IMR-90 (cell line): ENCODE measurements around the gene PFKL. TPM values are rescaled to one million over a fixed set of nuclear protein-coding genes. Genes with fewer than 3 reads are reported as not detected.

Experiments used
- ATAC-seq: fragments of 200-7000 bp; cut with Tn5 transposase; 2 replicates; pipeline ENCODE4 v1.9.1; 2020; ENCODE audit warnings: low read depth, mild to moderate bottlenecking, moderate library complexity
- BruUV-seq: library from RNA; stranded (reverse); fragments of 400-500 nt; replicated peaks from 2 replicates; lab custom pipeline; 2021; lab: Mats Ljungman, UMichigan
- CTCF ChIA-PET: fragments of 300-600 bp; formaldehyde crosslinking; extraction: SDS; loops from one replicate; lab custom pipeline; 2021; ENCODE audit warnings: antibody characterized with exemption; lab: Yijun Ruan, JAX
- POLR2A ChIA-PET: fragments of 300-600 bp; sonication (Branson Sonifier 250); formaldehyde crosslinking; loops from one replicate; lab custom pipeline; 2022; ENCODE audit warnings: antibody characterized with exemption; ENCODE audit not compliant: unreplicated experiment; lab: Charles Lee
- DNase-seq: peaks from one replicate; pipeline ENCODE4 v3.0.0; 2013
- H2AFZ ChIP-seq: replicated peaks from 2 replicates; pipeline ENCODE3; 2013; ENCODE audit warnings: low read length, mild to moderate bottlenecking; ENCODE audit not compliant: poor library complexity
- H2AK5ac ChIP-seq: 2 replicates; pipeline ENCODE4 v1.6.1; 2013; ENCODE audit warnings: low read depth, low read length, inconsistent platforms
- H2AK9ac ChIP-seq: replicated peaks from 2 replicates; pipeline ENCODE3; 2013; ENCODE audit warnings: mild to moderate bottlenecking, low read depth, low read length, moderate library complexity; ENCODE audit not compliant: poor library complexity
- H2BK120ac ChIP-seq: 2 replicates; pipeline ENCODE4 v1.6.1; 2013; ENCODE audit warnings: low read depth, low read length, inconsistent platforms
- H2BK15ac ChIP-seq: 3 replicates; pipeline ENCODE4 v1.6.1; 2013; ENCODE audit warnings: low read depth, low read length, inconsistent platforms
- H2BK20ac ChIP-seq: 2 replicates; pipeline ENCODE4 v1.6.1; 2013; ENCODE audit warnings: low read depth, mild to moderate bottlenecking, inconsistent platforms, low read length, moderate library complexity
- H2BK5ac ChIP-seq: 2 replicates; pipeline ENCODE4 v1.6.1; 2013; ENCODE audit warnings: mild to moderate bottlenecking, low read depth, low read length, inconsistent platforms; ENCODE audit not compliant: poor library complexity, severe bottlenecking
- H3K14ac ChIP-seq: replicated peaks from 2 replicates; pipeline ENCODE4 v1.6.1; 2013; ENCODE audit warnings: low read depth, low read length, inconsistent platforms
- H3K18ac ChIP-seq: 2 replicates; pipeline ENCODE4 v1.6.1; 2013; ENCODE audit warnings: low read depth, low read length, control low read depth
- H3K23ac ChIP-seq: 2 replicates; pipeline ENCODE4 v1.6.1; 2013; ENCODE audit warnings: low read depth, low read length, inconsistent platforms
- H3K27ac ChIP-seq: 2 replicates; pipeline ENCODE4 v1.5.1; 2013; ENCODE audit warnings: mild to moderate bottlenecking, control low read depth, low read length; ENCODE audit not compliant: insufficient read depth
- H3K27me3 ChIP-seq: 2 replicates; pipeline ENCODE4 v1.6.1; 2013; ENCODE audit warnings: low read length; ENCODE audit not compliant: control insufficient read depth, insufficient read depth
- H3K36me3 ChIP-seq: 2 replicates; pipeline ENCODE4 v1.6.1; 2013; ENCODE audit warnings: low read length, mixed read lengths; ENCODE audit not compliant: control insufficient read depth, insufficient read depth
- H3K4ac ChIP-seq: 2 replicates; pipeline ENCODE4 v1.6.1; 2013; ENCODE audit warnings: low read depth, low read length, inconsistent platforms
- H3K4me1 ChIP-seq: 2 replicates; pipeline ENCODE4 v1.6.1; 2013; ENCODE audit warnings: low read length, mixed read lengths; ENCODE audit not compliant: control insufficient read depth, insufficient read depth
- H3K4me2 ChIP-seq: 2 replicates; pipeline ENCODE4 v1.6.1; 2013; ENCODE audit warnings: low read depth, mild to moderate bottlenecking, control low read depth, low read length, moderate library complexity
- H3K4me3 ChIP-seq: 2 replicates; pipeline ENCODE4 v1.5.1; 2013; ENCODE audit warnings: low read depth, mild to moderate bottlenecking, control low read depth, low read length, moderate library complexity; ENCODE audit not compliant: insufficient read depth
- H3K56ac ChIP-seq: 2 replicates; pipeline ENCODE4 v1.6.1; 2013; ENCODE audit warnings: low read length, inconsistent platforms; ENCODE audit not compliant: insufficient read depth; ENCODE audit errors: extremely low read depth
- H3K79me1 ChIP-seq, 2 experiments: 2 replicates each; pipeline ENCODE4 v1.6.1; 2013; ENCODE audit warnings: low read length in 2 of 2, inconsistent platforms in 1 of 2, low read depth in 1 of 2
- H3K9ac ChIP-seq: 2 replicates; pipeline ENCODE4 v1.6.1; 2013; ENCODE audit warnings: low read depth, low read length, control low read depth
- H3K9me1 ChIP-seq: 2 replicates; pipeline ENCODE4 v1.6.1; 2013; ENCODE audit warnings: low read length, inconsistent platforms; ENCODE audit not compliant: insufficient read depth
- H3K9me3 ChIP-seq: 2 replicates; pipeline ENCODE4 v1.6.1; 2013; ENCODE audit warnings: low read length; ENCODE audit not compliant: control insufficient read depth, insufficient read depth
- H4K20me1 ChIP-seq: 2 replicates; pipeline ENCODE4 v1.6.1; 2013; ENCODE audit warnings: low read length, inconsistent platforms; ENCODE audit not compliant: insufficient read depth
- H4K5ac ChIP-seq: 2 replicates; pipeline ENCODE4 v1.6.1; 2013; ENCODE audit warnings: mild to moderate bottlenecking, low read depth, low read length, control low read depth
- H4K8ac ChIP-seq, 2 experiments: 2 replicates each; pipeline ENCODE4 v1.6.1; 2013; ENCODE audit warnings: low read depth in 2 of 2, low read length in 2 of 2, control low read depth in 1 of 2, inconsistent platforms in 1 of 2
- H4K91ac ChIP-seq: 2 replicates; pipeline ENCODE4 v1.6.1; 2013; ENCODE audit warnings: low read depth, low read length, inconsistent platforms; ENCODE audit not compliant: insufficient read depth
- BHLHE40 ChIP-seq: fragments of 150-350 bp; IDR thresholded peaks from 2 replicates; pipeline ENCODE4 v1.6.1; 2016; ENCODE audit warnings: mild to moderate bottlenecking, low read depth, low read length
- CEBPB ChIP-seq: IDR thresholded peaks from 2 replicates; pipeline ENCODE4 v1.6.1; 2012; ENCODE audit warnings: low read depth, low read length, improper control_type of control experiment
- CTCF ChIP-seq: conservative IDR thresholded peaks from 2 replicates; pipeline ENCODE4 v1.5.1; 2012; ENCODE audit warnings: mild to moderate bottlenecking, low read depth, low read length, improper control_type of control experiment
- ELK1 ChIP-seq: fragments of 150-350 bp; IDR thresholded peaks from 2 replicates; pipeline ENCODE4 v1.6.1; 2016; ENCODE audit warnings: low read depth, mild to moderate bottlenecking, low read length, moderate library complexity, borderline replicate concordance
- FOS ChIP-seq: fragments of 150-350 bp; IDR thresholded peaks from 2 replicates; pipeline ENCODE4 v1.6.1; 2016; ENCODE audit warnings: low read depth, low read length
- MAFK ChIP-seq: IDR thresholded peaks from 2 replicates; pipeline ENCODE4 v1.6.1; 2012; ENCODE audit warnings: low read depth, low read length, improper control_type of control experiment
- MAZ ChIP-seq: IDR thresholded peaks from 2 replicates; pipeline ENCODE4 v1.6.1; 2012; ENCODE audit warnings: low read depth, mild to moderate bottlenecking, low read length, improper control_type of control experiment, moderate library complexity, borderline replicate concordance
- MXI1 ChIP-seq: IDR thresholded peaks from 2 replicates; pipeline ENCODE4 v1.6.1; 2012; ENCODE audit warnings: low read depth, mild to moderate bottlenecking, low read length, moderate library complexity, borderline replicate concordance
- NFE2L2 ChIP-seq: fragments of 150-350 bp; IDR thresholded peaks from 2 replicates; pipeline ENCODE4 v1.6.1; 2016; ENCODE audit warnings: low read depth, mild to moderate bottlenecking, low read length
- RAD21 ChIP-seq: IDR thresholded peaks from 2 replicates; pipeline ENCODE4 v1.6.1; 2012; ENCODE audit warnings: low read length, improper control_type of control experiment
- RCOR1 ChIP-seq: IDR thresholded peaks from 2 replicates; pipeline ENCODE4 v1.6.1; 2012; ENCODE audit warnings: mild to moderate bottlenecking, low read length, improper control_type of control experiment; ENCODE audit not compliant: insufficient replicate concordance
- RFX5 ChIP-seq: IDR thresholded peaks from 2 replicates; pipeline ENCODE4 v1.8.0; 2012; ENCODE audit warnings: low read depth, mild to moderate bottlenecking, low read length, moderate library complexity
- SMC3 ChIP-seq: fragments of 150-350 bp; IDR thresholded peaks from 2 replicates; pipeline ENCODE4 v1.6.1; 2016; ENCODE audit warnings: low read depth, mild to moderate bottlenecking, antibody characterized with exemption, low read length, moderate library complexity
- USF2 ChIP-seq: fragments of 150-350 bp; IDR thresholded peaks from 2 replicates; pipeline ENCODE4 v1.6.1; 2017; ENCODE audit warnings: mild to moderate bottlenecking, antibody characterized with exemption, low read length, low read depth
- WGBS, 2 experiments: methylation state at CpG; one replicate each; pipeline versions ENCODE4 v1.1.5 to v1.1.7; 2013; ENCODE audit warnings: missing lambda C conversion rate in 2 of 2; ENCODE audit not compliant: insufficient read length in 1 of 2; ENCODE audit errors: extremely low coverage in 2 of 2; 5-methylcytosine and 5-hydroxymethylcytosine counted together
- dilution Hi-C: fragments of 300-500 bp; cut with HindIII; formaldehyde crosslinking; loops from one replicate; pipeline ENCODE4 v1.14.3; 2018; ENCODE audit warnings: low sequenced_read_pairs; ENCODE audit not compliant: unreplicated experiment
- in situ Hi-C: fragments of 300-500 bp; cut with MboI; formaldehyde crosslinking; loops from 3 replicates; pipeline ENCODE4 v1.14.3; 2019; ENCODE audit warnings: low sequenced_read_pairs, inconsistent platforms, mixed read lengths
- intact Hi-C: fragments of 100-400 bp; cut with micrococcal nuclease; formaldehyde crosslinking; loops from 2 replicates; pipeline ENCODE4 v1.10.0; 2022
- polyA plus RNA-seq, 3 experiments: library from polyadenylated mRNA; depleted of rRNA; stranded (reverse); fragments of >200 nt; gene quantifications; 2 replicates each; pipeline ENCODE4 v1.2.3, GENCODE V29; 2012; ENCODE audit warnings: low replicate concordance in 1 of 3
- total RNA-seq: library from RNA; depleted of rRNA; stranded (reverse); fragments of >200 nt; gene quantifications from 2 replicates; pipeline ENCODE4 v1.2.3, GENCODE V29; 2012

Gene PFKL
- total and polyA plus RNA-seq, 2 of the 4 experiments (the other 2 are of a cell fraction) = 103 to 126 TPM

- H3K27ac ChIP-seq = no peak overlapping the region
- H2BK20ac ChIP-seq = no peak overlapping the region
- H3K9me3 ChIP-seq = no peaks in the 10 kb centered on the region
- H2BK120ac ChIP-seq = no peak overlapping the region
- TF ChIP-seq CTCF = no peak
- TF ChIP-seq RCOR1 = no peak
- TF ChIP-seq NFE2L2 = no peak
- no peak for TF ChIP-seq USF2
- TF ChIP-seq RAD21 = no peak
- TF ChIP-seq ELK1 = no peak
- no peak for TF ChIP-seq RFX5
- TF ChIP-seq MAFK = no peak
- TF ChIP-seq FOS = no peak
- TF ChIP-seq MXI1 = no peak
- no peak for TF ChIP-seq BHLHE40
- TF ChIP-seq SMC3 = no peak
- TF ChIP-seq MAZ = no peak
- no peak for TF ChIP-seq CEBPB
- no peaks in the 10 kb centered on the region for H3K36me3 ChIP-seq
- no peaks in the 10 kb centered on the region for H3K9me1 ChIP-seq
- H2BK5ac ChIP-seq = no peak overlapping the region
- no peak overlapping the region for H2BK15ac ChIP-seq
- DNase-seq (no peak), ATAC-seq (no peak)
- no peak overlapping the region for H4K5ac ChIP-seq
- no TSS peak for BruUV-seq
- WGBS, 2 experiments = 51% methylated on average over 5 of the region's 21 CpGs; no CpG with 5 or more reads in 1 of the 2 experiments
- no peak overlapping the region for H4K8ac ChIP-seq
- H3K9ac ChIP-seq = no peak overlapping the region
- H3K14ac ChIP-seq = no peak overlapping the region
- ChIA-PET CTCF (no interaction called here), POLR2A (no interaction called here)
- dilution Hi-C loops (no loop called here), in situ Hi-C loops (no loop called here), intact Hi-C loops (no loop called here)
- peaks cover 32% of the 10 kb centered on the region; the same call in 1 of the 2 replicates for H3K27me3 ChIP-seq
- no peaks in the 10 kb centered on the region for H4K20me1 ChIP-seq
- H3K18ac ChIP-seq = no peak overlapping the region
- H3K4ac ChIP-seq = no peak overlapping the region
- no peaks in the 10 kb centered on the region for H3K79me1 ChIP-seq
- H2AFZ ChIP-seq = no peak overlapping the region
- no peak overlapping the region for H3K4me3 ChIP-seq
- H3K23ac ChIP-seq = no peak overlapping the region
- H2AK9ac ChIP-seq = peak overlapping the region; percentile 81
- peaks cover 4% of the 10 kb centered on the region; the same call in 1 of the 2 replicates for H3K4me1 ChIP-seq
- H3K4me2 ChIP-seq = no peak overlapping the region
- H3K56ac ChIP-seq = no peak overlapping the region
- H4K91ac ChIP-seq = no peak overlapping the region
- no peak overlapping the region for H2AK5ac ChIP-seq
These were observed 13.7 kb upstream of the PFKL start for GRCh38 chr21:44286086-44286715.
